Activated gamma-delta T cell treated with Interleukin-2 at 50 U/mL for 16 hours (primary cell): ENCODE results near the gene AKIRIN2.

Source experiments
- DNase-seq: peaks from one replicate; pipeline ENCODE4 v3.0.0-alpha.2; 2020

Gene AKIRIN2

GRCh38 chr6:87684895-87685654, 17.0 kb downstream of the AKIRIN2 start:
- no peak for DNase-seq

- DNase-seq = no peak
These were observed 18.1 kb downstream of the AKIRIN2 start for GRCh38 chr6:87683890-87684289.

- no peak for DNase-seq
These were observed 19.7 kb downstream of the AKIRIN2 start for GRCh38 chr6:87682310-87682709.

DNA sequence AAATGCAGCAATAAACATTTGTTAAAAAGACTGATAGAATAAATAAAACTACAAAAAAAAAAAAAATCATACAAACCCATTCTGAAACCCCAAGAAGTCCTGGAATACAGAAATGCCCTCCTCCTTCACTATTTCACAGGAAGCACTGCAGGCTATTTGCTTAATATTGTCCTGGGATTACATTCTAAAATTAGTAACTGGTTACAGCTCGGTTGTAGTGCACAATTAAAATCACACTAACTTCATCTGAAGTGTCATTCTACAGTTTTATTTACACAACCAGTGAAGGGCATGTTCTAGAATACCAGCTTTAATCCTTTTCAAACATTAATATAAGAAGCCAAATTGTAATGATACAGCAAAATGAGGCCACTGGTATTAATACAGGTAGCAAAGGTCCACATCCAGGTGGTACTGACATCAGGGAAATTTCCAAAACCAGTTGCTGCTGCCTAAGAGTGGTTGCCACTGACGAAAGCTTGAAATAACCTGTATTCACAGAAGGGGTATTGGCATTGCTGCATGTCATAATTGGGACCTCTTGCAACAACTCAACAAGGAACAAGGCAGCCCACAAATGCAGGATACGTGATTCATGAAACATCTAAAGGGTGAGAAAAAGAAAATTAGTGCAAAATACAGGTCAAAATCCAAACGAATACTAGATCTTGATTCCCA, 26.9 kb downstream of the AKIRIN2 start:
- no peak for DNase-seq

- DNase-seq = no peak
These were observed 27.7 kb downstream of the AKIRIN2 start for GRCh38 chr6:87674290-87674689.

DNA sequence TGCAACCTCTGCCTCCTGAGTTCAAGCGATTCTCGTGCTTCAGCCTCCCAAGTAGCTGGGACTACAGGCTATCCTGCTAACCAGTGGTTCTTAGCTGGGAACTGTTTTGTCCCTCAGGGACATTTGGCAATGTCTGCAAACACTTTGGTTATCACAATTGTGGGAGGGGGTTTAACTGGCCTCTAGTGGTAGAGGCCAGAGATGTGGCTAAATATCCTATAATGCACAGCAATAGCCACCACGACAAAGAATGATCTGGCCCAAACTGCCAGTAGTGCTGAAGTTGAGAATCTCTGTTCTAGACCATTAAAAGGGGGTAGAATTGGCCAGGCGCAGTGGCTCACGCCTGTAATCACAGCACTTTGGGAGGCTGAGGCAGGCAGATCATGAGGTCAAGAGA, 28.8 kb downstream of the AKIRIN2 start:
- no peak for DNase-seq

DNA sequence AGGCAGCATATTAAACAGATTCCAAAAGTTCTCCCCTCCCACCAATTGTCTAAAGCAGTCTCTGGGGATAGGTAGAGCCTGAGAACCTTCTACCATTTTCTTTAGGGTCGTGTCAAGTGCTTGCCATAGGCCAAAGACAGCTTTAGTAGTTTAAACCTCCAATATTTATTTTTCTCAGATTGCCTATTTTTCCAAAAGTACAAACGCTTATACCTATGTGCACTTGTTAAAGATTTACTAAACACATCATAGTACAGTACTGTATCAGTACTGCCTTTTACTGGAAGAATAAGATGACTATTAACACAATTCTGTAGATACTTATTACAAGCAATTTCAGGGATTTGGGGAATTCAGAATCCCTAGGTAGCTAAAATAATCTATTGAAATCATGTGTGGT, 29.4 kb downstream of the AKIRIN2 start:
- no peak for DNase-seq

DNA sequence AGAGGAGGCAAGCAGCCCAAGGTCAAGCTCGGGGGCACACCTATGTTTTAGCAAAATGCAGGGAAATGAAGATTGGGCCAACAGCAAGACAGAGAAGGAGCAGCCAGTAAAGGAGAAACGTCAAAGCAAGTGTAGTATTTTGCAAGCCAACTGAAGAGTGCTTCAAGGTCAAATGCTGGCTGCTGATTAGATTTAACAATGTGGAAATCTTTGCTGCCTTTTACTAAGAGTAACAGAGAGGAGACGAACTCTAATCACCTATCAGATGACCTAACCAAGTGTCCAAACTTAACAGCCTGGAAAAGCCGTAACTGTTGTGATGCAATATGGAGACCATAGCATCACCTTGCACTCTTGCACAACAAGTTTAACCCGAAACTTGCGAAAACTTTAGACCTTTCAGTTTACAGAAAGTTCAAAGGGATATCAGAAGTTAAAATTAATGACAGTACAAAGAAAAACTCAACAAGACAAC, 30.4 kb downstream of the AKIRIN2 start:
- no peak for DNase-seq

DNA sequence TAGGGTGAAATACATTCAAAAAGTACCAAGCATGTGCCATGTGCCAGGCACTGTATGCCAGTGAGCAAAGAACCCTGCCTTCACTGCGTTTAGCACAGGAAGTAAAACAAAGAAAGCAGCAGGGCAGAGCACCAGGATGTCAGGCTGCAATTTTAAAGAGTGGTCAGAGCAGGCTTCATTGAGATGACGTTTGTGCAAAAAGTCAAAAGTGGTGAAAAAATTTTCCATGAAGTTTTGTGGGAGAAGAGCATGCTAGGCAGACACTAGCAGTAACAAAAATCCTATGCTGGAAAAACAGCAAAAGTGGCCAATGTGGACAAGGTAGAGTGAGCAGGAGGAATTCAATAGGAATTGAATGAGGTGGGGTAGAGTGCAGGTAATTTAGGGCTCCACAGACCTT, 31.3 kb downstream of the AKIRIN2 start:
- DNase-seq = no peak

GRCh38 chr6:87669051-87669450, 33.0 kb downstream of the AKIRIN2 start:
- no peak for DNase-seq

GRCh38 chr6:87668013-87668412, 34.0 kb downstream of the AKIRIN2 start:
- no peak for DNase-seq

GRCh38 chr6:87667032-87667431, 35.0 kb downstream of the AKIRIN2 start:
- DNase-seq = no peak

DNA sequence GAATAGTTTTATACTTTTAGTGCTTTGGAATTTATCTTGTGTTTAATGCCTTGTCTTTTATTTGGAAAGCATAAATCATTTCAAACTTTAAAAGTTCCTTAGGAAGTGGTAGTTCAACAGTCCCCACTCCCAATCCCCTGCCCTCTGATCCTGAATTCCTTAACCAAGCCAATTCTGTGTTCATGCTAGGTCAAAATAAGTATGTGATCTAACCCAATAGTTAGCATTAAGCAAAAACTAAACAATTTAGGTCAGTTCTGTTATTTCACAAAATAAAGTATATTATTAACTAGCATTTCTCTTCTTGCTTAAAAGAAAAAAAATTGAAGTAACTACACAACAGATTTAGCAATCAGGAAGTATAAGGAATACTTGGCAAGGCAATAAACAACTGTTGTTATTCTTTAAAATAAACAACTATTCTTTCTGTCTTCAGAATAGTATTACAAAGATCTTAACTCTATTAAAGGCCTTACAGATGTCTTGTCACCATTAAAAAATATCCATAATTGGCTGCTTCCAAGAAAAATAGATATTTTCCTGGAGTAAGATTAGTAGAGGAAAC, 37.0 kb downstream of the AKIRIN2 start:
- no peak for DNase-seq

GRCh38 chr6:87663434-87663833, 38.6 kb downstream of the AKIRIN2 start:
- no peak for DNase-seq

GRCh38 chr6:87661503-87661902, 40.5 kb downstream of the AKIRIN2 start:
- no peak for DNase-seq

- DNase-seq = no peak
These were observed 41.0 kb downstream of the AKIRIN2 start for GRCh38 chr6:87661016-87661415.

GRCh38 chr6:87660226-87660911, 41.7 kb downstream of the AKIRIN2 start:
- no peak for DNase-seq

DNA sequence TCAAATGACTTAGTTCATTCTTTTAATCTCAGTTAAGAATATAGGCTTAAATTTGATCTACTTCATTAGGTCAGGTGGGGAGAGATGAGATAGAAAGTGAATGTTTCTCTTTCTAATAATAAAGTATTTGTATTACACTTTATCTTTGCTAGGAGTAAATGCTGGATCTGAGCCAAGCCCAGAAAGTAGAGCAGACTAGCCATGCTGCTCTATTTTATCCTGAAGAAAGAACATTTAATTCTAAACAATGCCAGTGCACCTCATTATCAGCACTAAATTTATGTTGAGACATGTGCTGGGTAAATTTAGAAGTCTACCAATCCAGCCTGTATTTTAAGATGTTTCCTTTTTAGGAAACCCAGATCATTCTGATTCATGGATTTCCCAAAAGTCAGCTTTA, 43.5 kb downstream of the AKIRIN2 start:
- no peak for DNase-seq

GRCh38 chr6:87656857-87657256, 45.2 kb downstream of the AKIRIN2 start:
- no peak for DNase-seq

DNA sequence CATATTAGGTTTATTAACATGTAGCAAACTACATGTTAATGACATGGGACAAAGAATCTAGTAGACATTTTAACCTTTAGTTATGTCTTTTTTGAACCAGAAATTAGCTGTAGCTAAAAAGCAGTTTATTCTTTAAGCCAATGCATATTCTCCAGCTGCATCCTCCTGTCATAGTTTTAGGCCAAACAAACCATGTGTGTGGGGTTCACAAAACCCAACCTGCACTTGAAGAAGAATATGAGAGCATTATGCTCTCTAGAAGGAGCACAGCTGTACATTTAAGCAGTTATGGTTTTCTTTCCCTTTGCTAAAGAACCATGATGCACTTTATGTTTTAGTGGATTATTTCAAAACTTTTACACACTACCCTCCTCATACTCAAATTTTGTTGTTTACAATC, 46.2 kb downstream of the AKIRIN2 start:
- no peak for DNase-seq

DNA sequence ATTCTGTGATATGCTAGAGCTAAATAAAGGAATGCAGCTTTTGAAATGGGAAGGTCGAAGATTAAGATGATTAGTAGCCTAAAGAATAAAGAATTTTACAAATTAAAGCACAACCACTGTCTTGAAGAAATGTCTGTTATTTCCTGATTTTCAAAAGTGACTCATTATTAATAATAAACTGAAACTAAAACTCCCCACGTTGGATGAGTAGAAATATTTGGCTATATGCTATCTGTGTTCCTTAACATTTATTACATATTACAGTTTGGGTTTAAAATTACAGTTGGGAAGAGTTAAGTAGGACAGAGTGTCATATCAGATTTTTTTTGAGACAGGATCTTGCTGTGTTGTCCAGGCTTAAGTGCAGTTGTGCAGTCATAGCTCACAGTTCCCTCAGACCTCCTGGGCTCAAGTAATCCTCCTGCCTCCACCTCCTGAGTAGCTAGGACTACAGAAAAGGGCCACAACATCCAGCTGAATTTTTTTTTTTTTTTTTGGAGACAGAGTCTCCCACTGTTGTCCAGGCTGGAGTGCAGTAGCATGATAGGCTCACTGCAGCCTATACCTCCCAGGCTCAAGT, 47.1 kb downstream of the AKIRIN2 start:
- DNase-seq = no peak

DNA sequence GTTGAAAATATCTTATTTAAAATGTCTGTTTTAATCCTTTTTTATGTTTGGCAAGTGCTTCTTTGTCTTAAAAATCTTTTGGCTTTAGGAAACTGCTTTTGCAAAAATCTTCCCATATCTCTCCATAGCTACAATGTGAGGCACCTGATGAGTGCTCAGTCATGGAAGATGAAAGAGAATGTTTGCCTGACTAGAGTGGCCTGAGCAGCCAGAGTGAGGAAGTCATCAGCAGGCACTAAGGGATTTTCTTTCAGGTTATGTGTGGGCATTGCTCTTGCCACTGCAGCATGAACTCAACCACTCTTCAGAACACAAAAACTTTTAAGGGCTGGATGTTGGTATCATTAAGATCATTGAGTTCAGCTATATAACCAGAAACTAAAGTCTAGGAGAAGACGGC, 47.9 kb downstream of the AKIRIN2 start:
- DNase-seq = no peak
